HG03196 (cell line): ENCODE data around the gene ITGAD.

Source experiments
- ATAC-seq: cut with Tn5 transposase; IDR thresholded peaks from one replicate; pipeline ENCODE4 v1.9.1; 2021; ENCODE audit not compliant: unreplicated experiment

The ITGAD gene

DNA sequence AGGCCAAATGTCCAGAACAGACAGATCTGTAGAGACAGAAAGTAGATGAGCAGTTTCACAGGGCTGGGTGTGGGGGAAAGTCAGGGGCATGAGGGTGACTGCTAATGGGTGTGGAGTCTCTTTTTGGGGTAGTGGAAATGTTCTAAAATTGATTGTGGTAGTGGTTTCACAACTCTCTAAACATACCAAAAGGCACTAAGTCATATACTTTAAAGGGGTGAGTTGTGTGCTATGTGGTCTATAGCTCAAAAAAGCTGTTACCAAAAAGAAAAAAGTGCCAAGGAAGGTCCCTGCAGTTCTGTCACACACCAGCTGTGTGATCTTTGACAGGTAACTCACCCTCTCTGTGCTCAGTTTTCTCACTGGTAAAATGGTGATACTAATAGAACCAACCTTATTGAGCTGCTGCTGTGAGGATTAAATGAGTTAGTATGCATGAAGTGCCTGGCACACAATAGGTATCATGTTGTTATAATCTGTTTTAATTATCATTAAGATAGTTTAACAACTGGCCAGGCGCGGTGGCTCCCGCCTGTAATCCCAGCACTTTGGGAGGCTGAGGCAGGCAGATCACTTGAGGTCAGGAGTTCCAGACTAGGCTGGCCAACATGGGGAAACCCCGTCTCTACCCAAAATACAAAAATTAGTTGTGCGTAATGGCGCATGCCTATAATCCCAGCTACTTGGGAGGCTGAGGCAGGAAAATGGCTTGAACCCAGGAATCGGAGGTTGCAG is 27.8 kb upstream of the ITGAD start:
- no peak for ATAC-seq

DNA sequence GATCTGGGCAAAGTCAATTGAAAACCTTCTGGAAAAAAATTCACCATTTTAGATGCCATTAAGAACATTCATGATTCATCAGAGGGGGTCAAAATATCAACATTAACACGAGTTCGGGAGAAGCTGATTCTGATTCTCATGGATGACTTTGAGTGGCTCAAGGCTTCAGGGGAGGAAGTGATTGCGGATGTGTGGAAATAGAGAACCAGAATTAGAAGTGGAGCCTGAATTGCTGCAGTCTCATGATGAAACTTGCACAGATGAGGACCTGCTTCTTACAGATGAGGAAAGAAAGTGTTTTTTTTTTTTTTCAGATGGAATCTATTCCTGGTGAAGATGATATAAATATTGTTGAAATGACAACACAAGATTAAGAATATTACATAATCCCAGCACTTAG is 25.3 kb upstream of the ITGAD start:
- ATAC-seq: no peak

DNA sequence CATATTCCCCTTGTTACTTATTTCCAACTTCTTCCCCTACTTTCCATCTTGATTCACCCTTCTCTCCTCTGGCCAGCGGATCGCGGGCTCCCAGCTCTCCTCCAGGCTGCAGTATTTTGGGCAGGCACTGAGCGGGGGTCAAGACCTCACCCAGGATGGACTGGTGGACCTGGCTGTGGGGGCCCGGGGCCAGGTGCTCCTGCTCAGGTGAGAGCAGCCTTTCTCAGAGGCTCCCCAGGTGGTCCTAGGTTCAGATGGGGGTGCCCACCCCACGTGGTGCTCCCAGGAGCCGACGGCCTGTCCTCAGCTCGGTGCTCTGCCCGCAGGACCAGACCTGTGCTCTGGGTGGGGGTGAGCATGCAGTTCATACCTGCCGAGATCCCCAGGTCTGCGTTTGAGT is 22.1 kb upstream of the ITGAD start:
- no peak for ATAC-seq

DNA sequence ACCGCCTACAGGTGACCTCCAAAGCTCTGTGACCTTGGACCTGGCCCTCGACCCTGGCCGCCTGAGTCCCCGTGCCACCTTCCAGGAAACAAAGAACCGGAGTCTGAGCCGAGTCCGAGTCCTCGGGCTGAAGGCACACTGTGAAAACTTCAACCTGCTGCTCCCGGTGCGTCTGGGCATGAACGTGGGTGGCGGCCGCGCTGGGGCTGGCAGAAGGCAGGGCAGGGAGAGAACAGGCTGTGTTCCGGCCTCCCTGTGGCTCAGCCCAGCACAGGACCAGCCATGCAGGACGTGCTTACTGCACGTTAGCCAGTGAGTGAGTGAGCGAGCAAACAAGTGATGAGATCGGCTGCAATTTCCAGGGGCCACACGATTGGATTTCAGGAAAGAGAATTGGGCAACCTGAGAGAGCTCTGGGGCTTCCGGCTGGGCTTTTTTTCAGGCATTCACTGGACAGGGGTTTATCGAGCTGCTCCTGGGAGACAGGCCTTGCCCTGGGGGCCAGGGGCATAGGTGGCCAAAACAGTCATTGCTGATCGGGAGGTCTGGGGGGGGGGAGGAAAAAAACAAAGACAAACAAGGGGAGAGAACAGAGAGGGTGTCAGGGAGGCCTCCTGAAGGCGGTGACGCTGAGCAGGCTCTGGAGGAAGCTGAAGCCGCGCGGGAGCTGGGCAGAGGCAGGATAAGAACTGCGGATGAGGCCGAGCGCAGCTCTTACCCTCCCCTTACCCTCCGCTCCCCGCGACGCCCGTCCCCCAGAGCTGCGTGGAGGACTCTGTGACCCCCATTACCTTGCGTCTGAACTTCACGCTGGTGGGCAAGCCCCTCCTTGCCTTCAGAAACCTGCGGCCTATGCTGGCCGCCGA is 21.3 kb upstream of the ITGAD start:
- ATAC-seq: no peak

DNA sequence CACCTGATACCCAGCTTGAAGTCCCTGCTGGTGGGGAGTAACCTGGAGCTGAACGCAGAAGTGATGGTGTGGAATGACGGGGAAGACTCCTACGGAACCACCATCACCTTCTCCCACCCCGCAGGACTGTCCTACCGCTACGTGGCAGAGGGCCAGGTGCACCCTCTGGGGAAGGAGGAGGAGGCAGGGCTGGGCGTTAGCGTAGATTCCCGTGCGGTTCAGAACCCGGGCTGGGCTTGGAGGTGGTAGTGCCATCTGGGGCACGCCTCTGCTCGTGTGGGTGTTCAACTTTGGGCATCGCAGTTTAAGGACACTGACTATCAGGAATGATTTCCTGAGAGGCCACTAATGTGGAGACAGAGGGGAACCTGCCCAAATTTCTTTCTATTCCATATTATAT is 19.9 kb upstream of the ITGAD start:
- ATAC-seq: no peak

DNA sequence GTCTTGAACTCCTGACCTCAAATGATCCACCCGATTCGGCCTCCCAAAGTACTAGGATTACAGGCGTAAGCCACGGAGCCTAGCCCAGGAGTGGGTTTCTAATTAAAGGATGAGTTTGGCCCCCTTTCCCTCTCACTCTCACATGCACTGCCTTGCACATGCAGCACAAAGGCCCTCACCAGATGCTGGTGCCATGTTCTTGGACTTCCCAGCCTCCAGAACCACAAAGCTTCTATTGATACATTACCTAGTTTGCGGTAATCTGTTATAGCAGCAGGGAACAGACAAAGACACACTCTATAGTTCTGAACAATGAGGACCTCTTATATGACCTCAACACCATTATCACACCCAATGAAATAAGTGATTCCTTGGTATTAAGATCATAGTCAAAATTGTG is 17.9 kb upstream of the ITGAD start:
- no peak for ATAC-seq

DNA sequence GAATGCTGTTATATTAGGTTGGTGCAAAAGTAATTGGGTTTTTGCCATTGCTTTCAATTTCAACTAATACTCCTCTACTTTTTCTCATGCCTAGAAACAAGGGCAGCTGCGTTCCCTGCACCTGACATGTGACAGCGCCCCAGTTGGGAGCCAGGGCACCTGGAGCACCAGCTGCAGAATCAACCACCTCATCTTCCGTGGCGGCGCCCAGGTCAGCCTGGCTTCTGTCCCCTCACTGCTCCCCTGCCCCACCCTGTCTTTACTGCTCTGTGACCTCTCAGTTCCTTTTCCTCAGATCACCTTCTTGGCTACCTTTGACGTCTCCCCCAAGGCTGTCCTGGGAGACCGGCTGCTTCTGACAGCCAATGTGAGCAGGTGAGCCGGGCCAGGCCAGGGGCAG is 16.4 kb upstream of the ITGAD start:
- ATAC-seq: no peak

DNA sequence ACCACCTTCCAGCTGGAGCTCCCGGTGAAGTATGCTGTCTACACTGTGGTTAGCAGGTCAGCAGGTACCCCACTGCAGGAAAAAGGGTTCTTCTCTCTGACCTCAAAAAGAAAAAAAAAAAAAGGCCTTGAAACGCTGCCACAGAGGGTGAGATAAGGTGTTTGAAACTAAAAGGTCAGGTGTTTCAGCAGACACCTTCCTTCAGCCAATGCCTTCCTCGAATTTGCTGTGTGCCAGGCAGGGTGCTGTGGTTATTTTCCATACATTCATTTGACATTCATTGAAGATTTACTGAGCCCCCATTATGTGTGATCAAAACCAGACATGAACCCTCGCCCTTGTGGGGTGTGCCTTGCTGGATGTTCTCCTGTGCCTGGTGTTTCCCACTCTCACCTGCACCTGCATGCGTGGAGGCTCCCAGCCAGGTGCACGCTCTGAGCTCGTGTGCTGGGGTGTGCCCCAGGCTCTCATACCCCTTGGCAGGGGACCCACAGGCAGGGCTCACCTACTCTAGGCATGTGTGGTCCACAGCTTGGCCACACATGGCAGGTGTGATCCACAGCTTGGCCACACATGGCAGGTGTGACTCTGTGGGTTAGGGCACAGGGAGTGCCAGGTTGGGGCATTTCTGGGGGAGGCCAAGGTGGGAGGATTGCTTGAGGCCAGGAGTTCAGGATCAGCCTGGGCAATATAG is 15.8 kb upstream of the ITGAD start:
- ATAC-seq: no peak

DNA sequence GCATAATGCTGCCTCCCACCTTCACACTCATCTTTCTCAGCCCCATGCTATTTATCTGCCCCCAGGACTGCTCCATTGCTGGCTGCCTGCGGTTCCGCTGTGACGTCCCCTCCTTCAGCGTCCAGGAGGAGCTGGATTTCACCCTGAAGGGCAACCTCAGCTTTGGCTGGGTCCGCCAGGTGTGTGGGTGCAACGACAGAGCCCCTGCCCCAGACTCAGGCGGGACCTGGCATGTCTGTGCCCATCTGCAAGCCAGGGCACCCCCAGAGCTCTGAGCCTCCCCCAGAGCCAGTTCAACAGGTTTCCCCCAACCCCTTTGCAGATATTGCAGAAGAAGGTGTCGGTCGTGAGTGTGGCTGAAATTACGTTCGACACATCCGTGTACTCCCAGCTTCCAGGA is 12.9 kb upstream of the ITGAD start:
- ATAC-seq: no peak

DNA sequence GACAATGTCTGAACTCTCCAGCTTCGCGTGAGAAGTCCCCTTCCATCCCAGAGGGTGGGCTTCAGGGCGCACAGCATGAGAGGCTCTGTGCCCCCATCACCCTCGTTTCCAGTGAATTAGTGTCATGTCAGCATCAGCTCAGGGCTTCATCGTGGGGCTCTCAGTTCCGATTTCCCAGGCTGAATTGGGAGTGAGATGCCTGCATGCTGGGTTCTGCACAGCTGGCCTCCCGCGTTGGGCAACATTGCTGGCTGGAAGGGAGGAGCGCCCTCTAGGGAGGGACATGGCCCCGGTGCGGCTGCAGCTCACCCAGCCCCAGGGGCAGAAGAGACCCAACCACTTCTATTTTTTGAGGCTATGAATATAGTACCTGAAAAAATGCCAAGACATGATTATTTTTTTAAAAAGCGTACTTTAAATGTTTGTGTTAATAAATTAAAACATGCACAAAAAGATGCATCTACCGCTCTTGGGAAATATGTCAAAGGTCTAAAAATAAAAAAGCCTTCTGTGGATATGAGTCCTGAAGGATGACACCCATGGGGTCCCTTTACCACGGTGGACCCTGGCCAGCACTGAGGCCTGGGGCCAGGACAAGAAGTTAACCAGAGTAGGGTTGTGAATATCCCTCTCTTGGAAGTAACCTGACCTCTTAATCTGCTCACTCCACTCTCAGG is 10.5 kb upstream of the ITGAD start:
- ATAC-seq: no peak

DNA sequence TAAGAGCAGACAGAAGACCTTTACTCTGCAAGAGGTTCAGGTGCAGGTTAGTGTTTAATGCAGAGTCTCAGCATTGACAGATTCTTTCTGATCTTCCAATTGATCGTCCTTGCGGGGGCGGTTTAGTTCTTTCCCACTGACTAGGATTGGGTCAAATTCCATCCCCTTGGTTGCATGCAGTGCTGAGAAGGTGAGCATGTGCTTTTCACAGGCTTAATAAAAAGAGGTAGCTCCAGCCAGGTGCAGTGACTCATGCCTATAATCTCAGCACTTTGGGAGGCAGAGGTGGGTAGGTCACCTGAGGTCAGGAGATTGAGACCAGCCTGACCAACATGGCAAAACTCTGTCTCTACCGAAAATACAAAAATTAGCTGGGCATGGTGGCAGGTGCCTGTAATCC is 7.5 kb upstream of the ITGAD start:
- no peak for ATAC-seq

DNA sequence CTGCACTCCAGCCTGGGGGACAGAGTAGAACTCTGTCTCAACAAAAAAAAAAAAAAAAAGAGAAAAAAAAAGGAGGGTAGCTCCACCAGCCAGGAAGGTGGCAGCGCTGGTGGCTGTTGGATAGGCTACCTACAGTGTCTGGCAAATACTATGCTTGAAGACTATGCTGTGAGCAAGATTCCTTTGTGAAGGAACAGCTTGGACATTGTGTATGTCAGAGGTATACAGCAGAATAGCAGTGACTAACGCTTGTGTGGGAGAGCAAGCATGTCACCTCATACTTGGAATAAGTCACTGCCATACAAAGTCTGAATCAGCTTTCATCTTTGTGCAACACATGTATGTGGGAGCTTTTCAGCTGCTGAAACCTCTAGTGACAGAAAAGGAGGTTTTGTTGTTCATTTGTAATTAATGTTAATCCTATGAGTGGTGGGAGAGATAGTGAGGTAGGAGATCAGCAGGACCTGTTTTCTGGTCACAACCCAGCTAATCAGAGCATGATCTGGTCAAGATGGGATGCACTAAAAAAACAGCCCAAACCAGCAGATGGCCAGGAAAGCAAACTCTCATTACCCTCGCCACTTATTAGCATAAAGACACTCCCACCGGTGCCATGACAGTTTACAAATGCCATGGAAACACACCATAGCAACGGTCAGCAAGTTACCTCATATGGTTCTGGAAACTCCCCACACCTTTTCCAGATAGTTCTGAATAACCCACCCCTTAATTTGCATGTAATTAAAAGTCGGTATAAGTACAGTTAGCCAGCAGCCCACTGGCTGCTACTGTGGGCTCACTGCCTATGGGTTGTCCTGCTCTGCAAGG is 6.8 kb upstream of the ITGAD start:
- no peak for ATAC-seq

DNA sequence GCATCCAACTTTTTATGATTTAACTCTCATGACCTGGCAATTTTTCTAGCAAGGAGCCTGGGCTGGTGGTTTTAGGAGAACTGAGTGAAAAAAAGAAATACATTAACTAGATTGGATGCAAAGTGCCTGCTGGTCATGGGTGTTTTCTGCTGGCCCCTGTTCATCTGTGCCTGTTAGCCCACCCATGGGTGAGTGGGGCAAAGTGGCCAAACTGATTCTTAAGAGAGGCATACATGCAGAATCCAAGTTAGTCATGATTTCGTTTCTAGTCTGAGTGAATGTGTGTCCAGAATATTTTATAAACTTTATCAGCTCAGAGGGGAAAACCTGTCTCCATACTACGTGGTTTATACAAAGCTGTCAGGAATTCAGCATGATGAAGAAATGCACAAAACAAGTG is 4.6 kb upstream of the ITGAD start:
- no peak for ATAC-seq

DNA sequence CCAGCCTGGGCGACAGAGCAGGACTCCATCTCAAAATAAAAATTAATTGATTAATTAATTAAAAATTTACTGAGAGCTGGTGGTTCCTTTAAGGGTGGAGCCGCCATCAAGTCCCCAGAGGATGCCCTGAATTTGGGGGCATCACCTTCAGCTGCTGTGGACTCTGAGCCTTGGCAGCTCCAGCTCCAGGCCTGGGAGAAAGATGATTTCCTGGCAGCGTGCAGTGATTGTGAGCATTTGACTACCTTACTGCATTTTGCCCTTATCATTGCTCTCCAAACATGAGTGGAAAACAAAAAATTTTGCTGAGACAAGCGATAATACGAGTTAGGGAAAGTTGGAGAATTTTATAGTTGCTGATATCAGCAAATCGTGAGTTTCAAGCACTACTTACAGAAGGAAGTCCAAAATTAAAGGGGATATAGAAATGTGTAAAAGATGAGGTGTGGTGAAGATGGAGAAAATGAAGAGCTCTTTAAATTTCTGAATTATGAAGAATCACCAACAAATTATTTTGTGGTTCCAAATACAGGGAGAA is 2.6 kb upstream of the ITGAD start:
- no peak for ATAC-seq

DNA sequence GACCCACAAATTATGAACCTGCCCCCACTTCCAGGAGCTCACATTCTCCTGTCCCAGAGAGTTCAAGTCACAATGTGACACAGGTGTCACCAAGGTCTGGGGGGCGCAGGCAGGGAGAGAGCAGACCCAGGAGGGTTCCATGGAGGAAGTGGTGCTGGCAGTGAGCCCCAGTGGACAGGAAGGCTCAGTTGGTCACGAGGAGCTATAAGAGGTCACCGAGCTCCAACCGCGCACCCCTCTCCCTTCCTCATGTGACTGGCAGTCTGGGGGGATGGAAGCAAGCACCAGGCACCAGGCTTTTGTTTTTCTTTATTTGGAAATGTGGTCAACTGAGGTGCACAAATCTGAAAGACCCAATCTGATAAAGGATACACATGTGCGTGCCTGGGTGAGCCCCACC is 2.5 kb downstream of the ITGAD start:
- ATAC-seq: no peak

DNA sequence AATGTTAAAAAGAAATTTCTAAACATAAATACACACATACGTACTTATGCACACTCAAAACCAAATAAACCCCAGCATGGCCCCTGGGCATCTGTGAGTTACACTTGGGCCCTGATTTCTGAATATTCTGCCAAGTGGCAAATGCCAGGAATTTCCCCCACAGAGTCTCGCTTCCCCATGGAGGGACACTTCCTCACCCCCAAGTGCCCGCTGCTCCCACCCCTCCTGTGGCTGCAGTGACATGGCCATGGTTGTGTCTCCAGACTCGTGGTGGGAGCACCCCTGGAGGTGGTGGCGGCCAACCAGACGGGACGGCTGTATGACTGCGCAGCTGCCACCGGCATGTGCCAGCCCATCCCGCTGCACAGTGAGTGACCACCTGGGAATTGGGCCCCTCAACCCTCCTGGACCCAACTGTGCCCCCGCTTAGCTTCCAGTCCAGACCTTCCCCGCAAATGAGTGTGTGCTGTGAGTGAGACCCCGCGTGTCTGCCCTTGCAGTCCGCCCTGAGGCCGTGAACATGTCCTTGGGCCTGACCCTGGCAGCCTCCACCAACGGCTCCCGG is 4.0 kb downstream of the ITGAD start:
- ATAC-seq: no peak

DNA sequence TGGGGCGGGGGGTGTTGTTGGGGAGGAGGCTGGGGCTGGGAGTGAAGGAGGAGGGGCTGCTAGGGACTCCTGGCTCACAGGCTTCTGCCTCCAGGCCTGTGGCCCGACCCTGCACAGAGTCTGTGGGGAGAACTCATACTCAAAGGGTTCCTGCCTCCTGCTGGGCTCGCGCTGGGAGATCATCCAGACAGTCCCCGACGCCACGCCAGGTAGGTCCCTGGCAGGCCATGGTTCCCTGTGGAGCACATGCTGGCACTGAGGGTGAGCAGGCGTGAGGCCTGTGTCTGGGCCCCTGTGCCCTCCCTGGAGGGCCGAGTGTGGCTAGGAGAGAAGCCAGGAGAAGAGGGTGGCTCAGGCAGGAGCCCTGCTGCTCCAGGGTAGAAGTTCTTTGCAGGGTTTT is 4.6 kb downstream of the ITGAD start:
- ATAC-seq: no peak

DNA sequence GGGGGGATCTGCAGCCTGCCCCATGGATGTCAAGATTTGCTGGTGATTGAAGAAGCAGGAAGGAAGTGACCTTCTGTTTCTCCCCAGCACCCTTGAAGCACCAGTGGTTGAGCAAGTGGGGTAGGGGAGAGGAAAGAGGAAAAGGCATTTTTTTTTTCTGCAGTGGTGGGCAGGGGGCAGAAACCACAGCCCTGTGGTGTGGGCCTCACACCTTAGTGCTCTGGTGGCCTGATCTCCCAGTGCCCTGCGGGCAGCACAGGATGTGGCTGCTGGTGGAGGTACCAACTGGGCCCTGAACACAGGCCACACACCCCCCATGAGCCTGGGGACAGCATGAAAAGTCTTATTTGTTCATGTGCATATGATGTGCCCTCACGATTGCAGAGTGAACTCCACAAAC is 7.1 kb downstream of the ITGAD start:
- ATAC-seq: no peak

DNA sequence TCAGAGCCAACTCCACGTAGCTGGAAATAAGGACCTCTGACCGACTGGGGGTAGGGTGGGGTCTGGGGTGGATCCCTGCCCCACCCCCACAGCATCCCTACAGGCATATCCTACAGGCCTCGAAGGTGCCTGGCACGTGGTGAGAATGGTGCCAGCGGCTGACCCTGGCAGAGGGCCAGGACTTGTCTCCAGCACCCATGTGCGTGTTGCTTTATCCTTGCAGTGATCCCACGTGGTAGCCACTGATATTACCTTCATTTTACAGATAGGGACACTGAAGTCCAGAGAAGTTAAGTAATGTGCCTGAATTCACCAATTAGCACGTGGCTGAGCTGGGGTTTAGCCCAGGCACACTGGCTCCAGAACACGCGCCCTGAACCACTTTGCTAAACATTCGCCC is 8.3 kb downstream of the ITGAD start:
- no peak for ATAC-seq

DNA sequence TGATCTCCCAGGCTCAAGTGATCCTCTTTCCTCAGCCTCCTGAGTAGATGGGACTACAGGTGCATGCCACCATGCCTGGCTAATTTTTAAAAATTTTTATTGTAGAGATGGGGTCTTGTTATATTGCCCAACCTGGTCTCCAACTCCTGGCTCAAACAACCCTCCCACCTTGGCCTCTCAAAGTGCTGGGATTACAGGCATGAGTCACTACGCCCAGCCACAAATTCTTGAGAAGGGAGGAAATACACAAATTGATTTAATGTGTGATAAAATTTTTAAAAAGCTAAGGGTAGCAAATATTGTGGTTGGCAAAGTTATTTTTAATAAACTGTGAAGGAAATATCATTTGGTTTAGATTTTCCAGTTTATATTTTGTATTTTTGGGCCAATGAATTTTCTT is 9.6 kb downstream of the ITGAD start:
- ATAC-seq: no peak
